ENCODE results near the gene PTGR1.

The PTGR1 gene

GRCh38 chr9:111632060-111632459 lies 32.6 kb upstream of the PTGR1 start:
- TF ChIP-seq RAD21 (IDR thresholded peaks at IDR 0.05; ENCODE audit: low read depth) (no peak), REST (IDR thresholded peaks at IDR 0.05; ENCODE audit: low read depth) (no peak), TEAD4 (IDR thresholded peaks at IDR 0.05) (no peak), TCF12 (IDR thresholded peaks at IDR 0.05; ENCODE audit: low read depth) (no peak), TAF1 (IDR thresholded peaks at IDR 0.05; ENCODE audit: low read depth) (no peak), USF1 (IDR thresholded peaks at IDR 0.05) (no peak), YY1 (IDR thresholded peaks at IDR 0.05; ENCODE audit: low read depth) (no peak), EGR1 (IDR thresholded peaks at IDR 0.05) (no peak)

GRCh38 chr9:111631214-111631971 lies 31.9 kb upstream of the PTGR1 start, which contains the start of gene DNAJC25:
TSS of gene DNAJC25 (plus strand) at chr9:111631334. CDS start at chr9:111631408, 74 bp downstream.
- TF ChIP-seq EGR1 (IDR thresholded peaks at IDR 0.05) (no peak), TEAD4 (IDR thresholded peaks at IDR 0.05) (no peak), NFIC (IDR thresholded peaks at IDR 0.05) (no peak), EP300 (IDR thresholded peaks at IDR 0.05; ENCODE audit: borderline replicate concordance) (no peak), YY1 (IDR thresholded peaks at IDR 0.05; ENCODE audit: low read depth) (peak; percentile 19), USF1 (IDR thresholded peaks at IDR 0.05) (no peak), RAD21 (IDR thresholded peaks at IDR 0.05; ENCODE audit: low read depth) (no peak), CEBPB (IDR thresholded peaks at IDR 0.05) (no peak), MAX (IDR thresholded peaks at IDR 0.05) (no peak; the same call in none of the 2 replicates), TCF12 (IDR thresholded peaks at IDR 0.05; ENCODE audit: low read depth) (no peak; the same call in 1 of the 2 replicates), TAF1 (IDR thresholded peaks at IDR 0.05; ENCODE audit: low read depth) (peak; percentile 95), REST (IDR thresholded peaks at IDR 0.05; ENCODE audit: low read depth) (no peak), ZBTB7A (IDR thresholded peaks at IDR 0.05; ENCODE audit: low read depth) (no peak), CREB1 (IDR thresholded peaks at IDR 0.05; ENCODE audit: low read depth) (peak; percentile 65; the same call in 1 of the 2 replicates), FOXM1 (IDR thresholded peaks at IDR 0.05; ENCODE audit: borderline replicate concordance, low read depth) (no peak)

GRCh38 chr9:111630964-111631213 lies 31.4 kb upstream of the PTGR1 start:
- TF ChIP-seq NFIC (IDR thresholded peaks at IDR 0.05) (no peak), TAF1 (IDR thresholded peaks at IDR 0.05; ENCODE audit: low read depth) (no peak), FOXM1 (IDR thresholded peaks at IDR 0.05; ENCODE audit: borderline replicate concordance, low read depth) (no peak), MAX (IDR thresholded peaks at IDR 0.05) (0 out of 2 replicates have a peak, but pooled peaks have one; percentile 61), ZBTB7A (IDR thresholded peaks at IDR 0.05; ENCODE audit: low read depth) (no peak), USF1 (IDR thresholded peaks at IDR 0.05) (peak; percentile 66), TCF12 (IDR thresholded peaks at IDR 0.05; ENCODE audit: low read depth) (peak; percentile 56; the same call in 1 of the 2 replicates), EP300 (IDR thresholded peaks at IDR 0.05; ENCODE audit: borderline replicate concordance) (no peak), RAD21 (IDR thresholded peaks at IDR 0.05; ENCODE audit: low read depth) (peak; percentile 11; the same call in 1 of the 2 replicates), YY1 (IDR thresholded peaks at IDR 0.05; ENCODE audit: low read depth) (peak; percentile 70; the same call in 1 of the 2 replicates), TEAD4 (IDR thresholded peaks at IDR 0.05) (0 out of 2 replicates have a peak, but pooled peaks have one; percentile 29), CREB1 (IDR thresholded peaks at IDR 0.05; ENCODE audit: low read depth) (no peak), CEBPB (IDR thresholded peaks at IDR 0.05) (no peak), EGR1 (IDR thresholded peaks at IDR 0.05) (no peak), REST (IDR thresholded peaks at IDR 0.05; ENCODE audit: low read depth) (no peak)
